AG10803 (cell line): ENCODE data around the gene SREBF1.

Source experiments
- DNase-seq: peaks from one replicate; pipeline ENCODE4 v3.0.0; 2010; ENCODE audit warnings: low read depth
- H3K4me3 ChIP-seq: 2 replicates; pipeline ENCODE4 v1.5.1; 2011; ENCODE audit warnings: mild to moderate bottlenecking, low read length, control low read depth
- TF ChIP-seq, protein P1 (sequence below): conservative IDR thresholded peaks from 2 replicates; pipeline ENCODE4 v1.5.1; 2011; ENCODE audit warnings: mild to moderate bottlenecking, low read length, control low read depth, inconsistent platforms

SREBF1 gene

DNA sequence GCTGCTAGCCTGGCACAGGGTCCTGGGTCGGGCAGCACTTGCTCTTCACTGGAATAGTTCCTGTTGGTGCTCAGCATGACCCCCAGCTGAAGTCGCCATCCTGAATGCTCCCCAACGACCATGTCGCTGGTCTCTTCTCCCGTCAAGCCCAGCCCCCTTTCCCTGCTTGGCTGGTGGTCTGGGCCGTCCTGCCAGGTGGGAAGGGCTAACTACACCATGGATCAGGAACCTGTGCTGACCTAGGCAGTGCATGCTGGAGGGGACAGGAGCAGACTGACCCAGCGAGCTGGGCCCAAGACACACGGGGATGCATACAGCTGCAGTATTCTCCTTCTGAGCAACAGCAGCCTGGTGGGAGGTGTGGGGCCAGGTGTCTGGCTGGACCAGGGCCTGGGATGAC is 9.2 kb upstream of the SREBF1 start:
- no peak overlapping the region for H3K4me3 ChIP-seq
- TF ChIP-seq, protein P1, sequence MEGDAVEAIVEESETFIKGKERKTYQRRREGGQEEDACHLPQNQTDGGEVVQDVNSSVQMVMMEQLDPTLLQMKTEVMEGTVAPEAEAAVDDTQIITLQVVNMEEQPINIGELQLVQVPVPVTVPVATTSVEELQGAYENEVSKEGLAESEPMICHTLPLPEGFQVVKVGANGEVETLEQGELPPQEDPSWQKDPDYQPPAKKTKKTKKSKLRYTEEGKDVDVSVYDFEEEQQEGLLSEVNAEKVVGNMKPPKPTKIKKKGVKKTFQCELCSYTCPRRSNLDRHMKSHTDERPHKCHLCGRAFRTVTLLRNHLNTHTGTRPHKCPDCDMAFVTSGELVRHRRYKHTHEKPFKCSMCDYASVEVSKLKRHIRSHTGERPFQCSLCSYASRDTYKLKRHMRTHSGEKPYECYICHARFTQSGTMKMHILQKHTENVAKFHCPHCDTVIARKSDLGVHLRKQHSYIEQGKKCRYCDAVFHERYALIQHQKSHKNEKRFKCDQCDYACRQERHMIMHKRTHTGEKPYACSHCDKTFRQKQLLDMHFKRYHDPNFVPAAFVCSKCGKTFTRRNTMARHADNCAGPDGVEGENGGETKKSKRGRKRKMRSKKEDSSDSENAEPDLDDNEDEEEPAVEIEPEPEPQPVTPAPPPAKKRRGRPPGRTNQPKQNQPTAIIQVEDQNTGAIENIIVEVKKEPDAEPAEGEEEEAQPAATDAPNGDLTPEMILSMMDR = no peak
- DNase-seq = no peak

DNA sequence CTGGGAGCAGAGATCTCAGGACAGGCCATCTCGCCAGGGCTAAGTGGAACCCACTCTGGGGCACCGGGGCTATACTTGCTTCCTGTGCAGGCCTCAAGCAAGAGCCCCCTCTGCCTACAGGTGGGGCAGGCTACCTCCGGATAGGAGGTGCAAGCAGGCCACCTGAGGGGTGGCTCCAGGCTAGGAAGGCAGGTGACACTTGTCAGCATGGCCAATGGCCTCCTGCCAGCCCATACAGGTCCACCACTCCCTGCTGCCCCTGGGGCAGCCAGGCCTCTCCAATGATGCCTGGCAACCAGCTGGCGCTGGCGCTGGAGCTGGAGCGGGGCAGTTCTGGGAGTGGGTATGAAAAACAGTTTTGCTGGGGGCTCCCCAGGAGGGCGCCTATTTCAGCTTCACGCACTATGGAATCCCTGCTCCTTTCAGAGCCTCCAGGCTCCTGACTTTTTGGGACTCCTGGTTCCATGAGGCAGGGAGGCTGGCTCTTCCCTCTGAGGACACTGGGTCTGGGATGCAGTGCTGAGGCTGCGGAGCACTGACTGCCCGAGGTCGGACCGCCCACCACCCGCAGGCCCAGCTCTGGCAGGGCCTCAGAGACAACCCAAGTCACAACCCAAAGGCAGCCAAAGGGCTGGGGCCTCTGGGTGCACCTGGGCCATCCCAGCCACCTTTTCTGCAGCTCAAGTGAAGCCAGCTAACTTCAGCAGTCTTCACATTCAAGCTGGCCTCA is 8.4 kb upstream of the SREBF1 start:
- TF ChIP-seq, protein P1 = no peak
- no peak overlapping the region for H3K4me3 ChIP-seq
- no peak for DNase-seq

DNA sequence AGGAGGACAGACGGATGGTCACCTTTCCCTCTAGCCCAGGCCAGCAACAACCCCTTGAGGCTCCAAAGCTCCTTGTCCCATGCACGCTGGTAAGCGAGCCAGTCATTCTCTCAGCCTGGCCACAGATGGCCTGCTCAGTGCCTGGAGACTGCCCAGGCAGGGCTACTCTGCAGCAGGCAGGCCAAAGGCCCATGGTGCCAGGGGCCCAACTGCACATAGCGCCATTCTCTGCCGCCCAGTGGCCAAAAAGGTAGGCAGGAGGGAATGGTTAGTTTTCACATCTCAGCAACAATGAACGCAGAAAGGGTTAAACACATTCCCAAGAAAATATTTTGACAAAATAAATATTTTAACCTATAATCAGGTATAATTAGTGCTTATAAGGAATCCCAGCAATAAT is 7.7 kb upstream of the SREBF1 start:
- TF ChIP-seq, protein P1 = no peak
- no peak for DNase-seq
- H3K4me3 ChIP-seq = no peak overlapping the region

DNA sequence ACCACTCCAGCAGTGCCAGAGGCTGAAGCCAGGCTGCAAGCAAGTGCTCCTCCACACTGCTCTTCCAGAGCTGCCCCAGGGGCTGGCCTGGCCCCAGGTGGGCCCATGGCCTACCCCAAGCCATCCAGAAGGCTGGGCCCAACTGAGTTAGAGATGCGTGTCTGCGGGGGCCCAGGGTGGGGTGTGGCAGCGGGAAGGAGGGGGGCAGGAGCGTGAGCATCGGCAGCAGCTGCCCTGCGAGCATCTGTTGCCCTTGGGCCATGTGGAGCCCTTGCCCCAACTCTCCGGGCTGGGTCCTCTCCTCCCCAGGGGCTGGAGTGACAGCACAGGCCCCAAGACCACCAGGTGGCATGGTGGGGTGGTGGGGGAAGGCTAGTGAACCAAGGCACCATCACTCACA is 7.3 kb upstream of the SREBF1 start:
- no peak overlapping the region for H3K4me3 ChIP-seq
- TF ChIP-seq, protein P1 = no peak
- DNase-seq = no peak

DNA sequence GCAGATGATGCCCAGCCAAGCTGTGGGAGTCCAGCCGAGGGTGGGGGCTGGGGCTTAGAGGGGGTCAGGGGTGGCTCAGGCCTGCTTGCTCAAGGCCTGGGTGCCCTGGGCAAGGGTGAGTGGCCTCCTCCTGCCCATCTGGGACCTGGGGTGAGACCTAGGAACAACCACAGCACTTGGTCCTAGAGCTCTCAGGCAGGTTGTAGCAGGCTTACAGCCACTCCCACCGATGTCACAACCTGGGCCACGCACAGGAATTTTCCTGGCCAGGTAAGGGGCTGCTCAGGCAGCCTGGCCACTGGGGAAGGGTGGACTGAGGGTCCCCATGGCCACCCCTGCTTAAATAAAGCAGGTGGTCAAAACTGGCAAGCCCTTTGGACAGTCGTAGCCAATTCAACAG is 6.3 kb upstream of the SREBF1 start:
- no peak overlapping the region for H3K4me3 ChIP-seq
- TF ChIP-seq, protein P1 = no peak
- no peak for DNase-seq

DNA sequence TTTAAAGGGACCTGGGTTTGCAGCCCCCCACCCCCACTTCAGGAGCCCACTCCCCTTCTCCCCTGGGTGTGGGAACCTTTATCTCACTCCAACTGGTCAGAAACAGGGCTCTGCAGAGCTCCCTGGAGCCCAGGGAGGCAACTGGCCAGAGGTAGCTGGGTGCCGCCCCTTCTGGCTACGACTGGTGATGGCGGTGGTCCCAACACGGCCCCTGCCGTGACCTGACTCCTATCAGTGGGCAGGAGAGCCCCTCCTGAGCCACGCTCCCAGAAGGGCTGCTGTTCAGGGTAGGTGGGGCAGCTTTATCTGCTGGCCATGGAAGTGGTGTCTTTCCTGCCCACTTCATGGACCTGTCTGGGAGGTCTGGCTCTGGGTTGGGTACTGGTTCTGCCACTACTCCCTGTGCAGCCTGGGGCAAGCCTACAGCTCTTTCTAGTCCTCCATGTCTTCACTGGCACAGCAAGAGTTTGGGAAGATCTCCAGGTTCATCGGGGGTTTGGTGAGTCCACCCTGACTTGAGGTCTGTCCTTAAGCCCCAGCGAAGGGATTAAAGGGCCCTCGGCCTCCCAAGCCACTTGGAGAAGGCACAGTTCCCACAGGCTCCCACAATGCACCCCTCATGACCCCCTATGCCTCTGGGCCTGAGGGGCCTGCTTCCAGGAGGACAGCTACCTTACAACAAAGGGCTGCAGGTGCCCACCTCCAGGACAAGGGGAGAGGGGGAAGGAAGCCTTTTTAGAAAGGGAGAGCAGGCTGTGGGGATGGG is 5.5 kb upstream of the SREBF1 start:
- no peak overlapping the region for H3K4me3 ChIP-seq
- TF ChIP-seq, protein P1 = no peak
- no peak for DNase-seq

DNA sequence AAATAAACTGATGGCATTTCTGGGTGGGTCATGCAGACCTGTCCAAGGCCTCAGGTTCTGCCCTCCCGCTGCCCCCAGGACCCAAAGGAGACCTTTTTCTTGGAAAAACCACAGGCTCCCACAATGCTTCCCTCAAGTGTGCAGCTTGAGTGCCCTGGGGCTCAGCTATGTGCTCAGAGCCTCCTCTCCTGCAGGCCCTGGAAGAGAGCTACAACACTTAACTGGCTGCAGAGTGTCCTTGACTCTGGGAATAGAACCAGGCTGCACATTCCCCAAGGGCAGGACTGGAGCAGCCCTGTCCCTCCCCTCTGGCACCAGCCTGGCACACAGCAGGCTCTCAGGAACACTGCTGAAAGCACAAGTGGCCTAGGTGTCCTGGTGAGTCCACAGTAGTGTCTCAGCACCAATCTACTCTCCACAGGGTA is 4.8 kb upstream of the SREBF1 start:
- no peak for DNase-seq
- TF ChIP-seq, protein P1 = no peak
- no peak overlapping the region for H3K4me3 ChIP-seq
